Colon (tissue), 2 donors: ENCODE data around the gene SLCO6A1.

Source experiments
- FAIRE-seq: peaks from 2 replicates; lab custom pipeline; 2012; peaks lifted over from hg19 to GRCh38; lab: Jason Lieb, UNC
- donor health status: control.
- donor health status: control.

SLCO6A1 gene

GRCh38 chr5:102453716-102454115 is 45.1 kb downstream of the SLCO6A1 start:
- no peak for FAIRE-seq

DNA sequence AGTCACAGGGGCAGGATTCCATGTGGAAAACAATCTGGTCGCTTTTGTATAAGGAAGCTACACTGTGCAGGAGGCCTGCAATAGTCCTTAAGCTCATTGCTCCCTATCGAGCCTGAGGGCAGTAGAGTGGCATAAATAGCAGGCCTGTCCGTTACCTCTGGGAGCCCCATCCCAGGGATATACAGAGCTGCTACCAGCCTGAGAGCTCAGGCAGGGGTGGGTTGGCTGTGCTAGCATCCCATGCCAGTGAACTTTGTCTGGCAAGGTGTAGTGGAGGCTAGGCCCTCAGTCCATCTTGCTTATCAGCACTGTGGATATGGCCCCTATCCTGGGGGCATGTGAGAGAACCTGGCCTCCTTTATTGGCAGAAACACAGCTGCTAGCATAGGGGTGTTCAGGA is 47.7 kb downstream of the SLCO6A1 start:
- no peak for FAIRE-seq

DNA sequence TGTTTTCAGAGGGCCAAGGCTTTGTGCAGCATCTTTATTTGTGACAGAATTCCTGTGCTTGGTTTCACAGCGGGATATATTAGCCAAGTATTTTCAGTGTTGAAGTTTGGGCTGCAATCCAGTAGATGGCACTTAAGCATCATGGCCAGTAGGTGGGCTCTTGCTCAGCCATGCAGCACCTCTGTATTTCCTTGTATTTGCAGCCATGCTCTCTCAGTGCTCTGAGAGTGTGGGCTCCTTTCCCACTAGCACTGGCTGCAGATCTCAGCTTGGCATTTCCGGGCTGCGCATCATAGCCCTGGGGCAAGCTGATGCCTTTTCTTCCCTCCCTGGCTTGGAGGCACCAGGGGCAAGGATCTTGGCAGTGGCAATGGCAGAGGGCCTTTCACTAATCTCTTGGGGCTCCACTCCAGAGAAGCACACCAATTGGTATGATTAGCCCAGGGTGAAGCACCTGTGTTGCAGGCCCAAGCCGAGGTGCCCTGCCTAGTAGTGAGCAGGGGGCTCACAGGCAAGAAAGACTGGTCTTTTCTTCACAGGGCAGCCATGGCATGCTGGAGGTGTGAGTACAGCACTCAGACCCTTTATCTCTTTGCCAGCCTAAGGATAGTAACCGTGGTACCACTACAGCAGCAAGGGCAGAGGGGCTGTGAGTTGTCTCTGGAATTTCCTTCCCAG is 48.3 kb downstream of the SLCO6A1 start:
- no peak for FAIRE-seq

DNA sequence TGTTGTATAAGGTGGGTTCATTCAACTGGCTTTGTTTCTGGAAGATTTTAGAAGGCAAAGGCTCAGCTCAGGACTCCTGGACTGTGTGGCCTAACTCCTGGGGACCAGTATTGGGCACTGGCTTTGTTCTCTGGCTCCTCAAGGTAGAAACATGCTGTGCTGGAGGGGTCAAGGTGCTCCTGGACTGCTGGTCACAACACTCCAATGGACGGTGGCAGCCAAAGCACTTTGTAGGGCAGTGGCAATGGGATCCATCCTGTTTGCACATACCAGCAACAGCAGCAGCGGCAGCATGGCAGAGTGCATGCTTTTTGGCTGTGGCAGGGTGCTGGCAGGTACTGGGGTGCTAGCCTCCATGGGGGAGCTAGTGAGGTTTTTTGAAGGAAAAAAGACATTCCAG is 65.3 kb downstream of the SLCO6A1 start:
- FAIRE-seq, result no peak

DNA sequence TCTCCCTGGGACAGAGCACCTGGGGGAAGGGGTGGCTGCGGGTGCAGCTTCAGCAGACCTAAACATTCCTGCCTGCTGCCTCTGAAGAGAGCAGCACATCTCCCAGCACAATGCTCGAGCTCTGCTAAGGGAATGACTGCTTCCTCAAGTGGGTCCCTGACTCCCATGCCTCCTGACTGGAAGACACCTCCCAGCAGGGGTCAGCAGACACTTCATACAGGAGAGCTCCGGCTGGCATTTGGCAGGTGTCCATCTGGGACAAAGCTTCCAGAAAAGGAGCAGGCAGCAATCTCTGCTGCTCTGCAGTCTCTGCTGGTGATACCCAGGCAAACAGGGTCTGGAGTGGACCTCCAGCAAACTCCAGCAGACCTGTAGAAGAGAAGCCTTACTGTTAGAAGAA is 77.2 kb downstream of the SLCO6A1 start:
- no peak for FAIRE-seq

DNA sequence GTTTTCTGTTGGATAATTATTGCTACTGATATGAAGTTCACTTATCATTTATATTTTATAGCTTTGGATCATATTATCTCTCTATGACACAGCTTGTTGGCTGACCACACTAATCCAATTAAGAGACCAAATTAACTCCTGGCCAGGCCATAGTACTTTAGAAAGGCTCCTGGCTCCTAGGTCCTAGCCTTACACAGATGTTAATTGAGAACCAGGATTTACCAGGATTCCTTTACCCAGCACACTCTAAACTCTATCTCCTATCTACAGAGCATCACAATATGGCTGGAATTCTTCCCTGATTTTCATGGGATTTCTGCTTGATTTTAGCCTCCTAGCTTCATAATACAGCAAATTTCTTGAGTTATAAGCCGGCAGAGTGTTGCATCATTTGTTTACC is 80.3 kb downstream of the SLCO6A1 start:
- no peak for FAIRE-seq

- FAIRE-seq, result no peak
These were observed 84.4 kb downstream of the SLCO6A1 start for GRCh38 chr5:102414448-102414847.

DNA sequence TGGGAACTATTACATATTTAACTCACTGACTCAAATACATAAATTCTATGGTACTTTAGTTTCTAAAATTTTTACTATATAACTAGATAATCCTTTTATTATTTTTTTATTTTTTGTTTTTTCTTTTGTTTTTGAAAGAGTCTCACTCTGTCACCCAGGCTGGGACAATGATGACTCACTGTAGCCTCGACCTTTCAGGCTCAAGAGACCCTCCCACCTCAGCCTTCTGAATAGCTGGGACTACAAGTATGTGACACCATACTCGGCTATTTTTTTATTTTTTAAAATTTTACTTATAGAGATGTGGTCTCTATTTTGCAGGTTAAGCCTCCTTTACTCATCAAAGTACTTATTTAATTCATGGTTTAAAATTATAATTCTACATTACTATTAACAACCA is 110.6 kb downstream of the SLCO6A1 start:
- no peak for FAIRE-seq

- FAIRE-seq, result no peak
These were observed 113.4 kb downstream of the SLCO6A1 start for GRCh38 chr5:102385365-102385764.

DNA sequence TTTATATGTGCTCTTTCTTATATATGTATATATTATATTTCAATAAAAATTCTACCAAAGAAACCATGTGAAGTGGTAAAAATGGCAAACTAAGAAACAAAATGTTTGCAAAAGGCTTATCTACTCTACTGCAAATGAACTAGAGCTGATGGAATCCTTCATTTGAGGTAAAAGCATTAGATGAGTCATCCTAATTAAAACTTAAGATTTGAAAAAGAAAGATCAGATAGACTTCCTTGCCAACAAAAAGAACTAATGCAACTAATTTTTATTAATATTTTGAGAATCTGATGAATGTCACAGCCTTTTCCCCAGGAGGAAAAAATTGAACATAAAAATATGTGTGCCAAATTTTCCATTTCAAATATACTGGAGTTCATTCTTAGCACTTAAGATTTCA is 118.6 kb downstream of the SLCO6A1 start:
- FAIRE-seq, result no peak

- FAIRE-seq, result no peak
These were observed 122.9 kb downstream of the SLCO6A1 start for GRCh38 chr5:102375876-102376275.

DNA sequence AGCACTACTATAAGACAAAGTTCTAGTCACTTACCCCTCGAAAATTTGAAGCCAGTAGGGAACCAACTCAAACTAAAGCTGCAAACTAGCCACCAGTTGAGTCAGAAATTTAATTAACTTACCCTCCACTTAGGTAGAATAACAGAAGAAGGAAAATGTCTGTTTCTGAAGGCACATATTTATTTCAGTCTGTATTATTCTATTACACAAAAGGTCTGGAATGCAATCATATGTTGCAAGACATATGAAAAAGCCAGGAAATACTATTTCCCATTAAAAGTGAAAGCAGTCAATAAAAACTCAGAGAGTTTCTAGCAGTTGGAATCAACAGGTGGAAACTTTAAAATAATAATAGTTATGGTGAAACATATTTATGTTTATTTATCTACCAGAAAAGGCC is 123.5 kb downstream of the SLCO6A1 start:
- FAIRE-seq, result no peak

- FAIRE-seq, result no peak
These were observed 130.4 kb downstream of the SLCO6A1 start for GRCh38 chr5:102368392-102368791.

- FAIRE-seq, result no peak
These were observed 157.0 kb downstream of the SLCO6A1 start for GRCh38 chr5:102341681-102342288.

DNA sequence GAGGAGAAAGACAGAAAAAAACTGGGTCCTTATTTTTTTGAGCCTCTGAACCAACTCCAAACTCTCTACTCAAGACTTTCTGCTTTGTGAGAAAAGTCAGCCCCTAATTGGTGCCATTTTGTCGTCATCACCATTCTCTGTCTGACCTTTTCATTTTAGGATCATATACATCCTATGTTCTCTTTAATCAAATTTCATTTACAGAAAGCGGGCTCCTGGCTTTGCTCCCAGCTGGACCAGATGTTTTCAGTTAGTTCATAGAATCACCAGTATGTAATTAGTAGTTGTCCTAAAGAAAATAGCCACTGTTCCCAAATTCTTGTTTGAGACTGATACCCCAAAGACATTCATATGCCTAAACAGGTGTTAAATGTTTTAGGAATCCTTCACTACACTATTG is 174.1 kb downstream of the SLCO6A1 start:
- no peak for FAIRE-seq
